HepG2 (cell line): ENCODE measurements around the gene SEMA4B. TPM values are rescaled to one million over a fixed set of nuclear protein-coding genes. Genes with fewer than 3 reads are reported as not detected.

ENCODE experiments used
- DR1 ChIP-seq: sonication (generic); formaldehyde crosslinking; IDR thresholded peaks from 2 replicates; pipeline ENCODE4 v1.8.0; 2021; ENCODE audit warnings: mild to moderate bottlenecking, missing genetic modification reagents, inconsistent platforms
- FOXM1 ChIP-seq: sonication (generic); formaldehyde crosslinking; IDR thresholded peaks from 2 replicates; pipeline ENCODE4 v1.5.0; 2020; ENCODE audit warnings: missing genetic modification reagents
- HMGXB4 ChIP-seq, 2 experiments: sonication (generic) in 1 of 2; formaldehyde crosslinking in 1 of 2; IDR thresholded peaks; 2 replicates each; pipeline versions ENCODE4 v1.4.0 to v1.6.1; 2018 to 2020; ENCODE audit warnings: missing genetic modification reagents in 2 of 2, borderline replicate concordance in 1 of 2, low read depth in 1 of 2, mild to moderate bottlenecking in 1 of 2, missing biosample characterization in 1 of 2
- IKZF4 ChIP-seq: sonication (generic); formaldehyde crosslinking; IDR thresholded peaks from 2 replicates; pipeline ENCODE4 v1.5.1; 2020; ENCODE audit warnings: borderline replicate concordance, mild to moderate bottlenecking, low read depth, missing genetic modification reagents; ENCODE audit errors: not compliant biosample characterization
- KLF16 ChIP-seq, 2 experiments: sonication (generic) in 1 of 2; formaldehyde crosslinking in 1 of 2; IDR thresholded peaks; 2 replicates each; pipeline versions ENCODE4 v1.6.1 to v1.8.0; 2016 to 2023; ENCODE audit warnings: missing genetic modification reagents in 2 of 2, missing compliant biosample characterization in 1 of 2
- MED13 ChIP-seq: sonication (generic); formaldehyde crosslinking; IDR thresholded peaks from 2 replicates; pipeline ENCODE4 v1.5.0; 2020; ENCODE audit warnings: missing genetic modification reagents
- NFRKB ChIP-seq: fragments of 450-650 bp; IDR thresholded peaks from 2 replicates; pipeline ENCODE4 v1.6.1; 2017
- ONECUT2 ChIP-seq: sonication (generic); formaldehyde crosslinking; IDR thresholded peaks from 2 replicates; pipeline ENCODE4 v1.4.0; 2020; ENCODE audit warnings: missing genetic modification reagents
- PBX3 ChIP-seq: sonication (generic); formaldehyde crosslinking; IDR thresholded peaks from 2 replicates; pipeline ENCODE4 v1.8.1; 2023; ENCODE audit warnings: missing genetic modification reagents, inconsistent platforms, borderline replicate concordance
- PCBP2 ChIP-seq: fragments of 200-400 bp; formaldehyde crosslinking; optimal IDR thresholded peaks from 2 replicates; pipeline ENCODE3; 2018; ENCODE audit warnings: low read length, low read depth; ENCODE audit not compliant: poor library complexity, severe bottlenecking
- PLSCR1 ChIP-seq: sonication (generic); formaldehyde crosslinking; IDR thresholded peaks from 2 replicates; pipeline ENCODE4 v1.5.0; 2020; ENCODE audit warnings: missing genetic modification reagents, mild to moderate bottlenecking, borderline replicate concordance
- STAT5B ChIP-seq: sonication (generic); formaldehyde crosslinking; IDR thresholded peaks from 2 replicates; pipeline ENCODE4 v1.4.0; 2020; ENCODE audit warnings: missing genetic modification reagents
- TRIM24 ChIP-seq: sonication (generic); formaldehyde crosslinking; IDR thresholded peaks from 2 replicates; pipeline ENCODE4 v1.8.0; 2022; ENCODE audit warnings: mild to moderate bottlenecking, missing genetic modification reagents
- TSC22D2 ChIP-seq: sonication (generic); formaldehyde crosslinking; IDR thresholded peaks from 2 replicates; pipeline ENCODE4 v1.5.1; 2020; ENCODE audit warnings: missing genetic modification reagents, mild to moderate bottlenecking, borderline replicate concordance
- YEATS2 ChIP-seq: sonication (generic); formaldehyde crosslinking; IDR thresholded peaks from 2 replicates; pipeline ENCODE4 v1.4.0; 2020; ENCODE audit warnings: missing genetic modification reagents, borderline replicate concordance
- ZNF263 ChIP-seq: sonication (generic); formaldehyde crosslinking; IDR thresholded peaks from 2 replicates; pipeline ENCODE4 v1.4.0; 2020; ENCODE audit warnings: missing genetic modification reagents
- ZNF281 ChIP-seq: sonication (generic); formaldehyde crosslinking; IDR thresholded peaks from 2 replicates; pipeline ENCODE4 v1.4.0; 2020; ENCODE audit warnings: missing genetic modification reagents, borderline replicate concordance
- ZNF556 ChIP-seq: sonication (generic); formaldehyde crosslinking; IDR thresholded peaks from 2 replicates; pipeline ENCODE4 v1.4.0; 2020; ENCODE audit warnings: mild to moderate bottlenecking, missing genetic modification reagents, borderline replicate concordance
- ZNF704 ChIP-seq: sonication (generic); formaldehyde crosslinking; IDR thresholded peaks from 2 replicates; pipeline ENCODE4 v1.8.1; 2023; ENCODE audit warnings: mild to moderate bottlenecking, inconsistent platforms, moderate library complexity, missing genetic modification reagents, borderline replicate concordance
- polyA plus RNA-seq, 8 experiments: library from polyadenylated mRNA; depleted of rRNA in 3 of 8; stranded (reverse) in 7 of 8; unstranded in 1 of 8; fragments of >200 nt; fragmentation: Illumina TruSeq in 4 of 8; extraction: Trizol in 4 of 8; gene quantifications; 2 replicates each; pipeline versions ENCODE4 v1.2.1 to v1.2.3, GENCODE V29; 2011 to 2016; ENCODE audit warnings: low read depth in 4 of 8, missing spikeins in 1 of 8, mixed read lengths in 1 of 8; ENCODE audit not compliant: insufficient read depth in 1 of 8
- total RNA-seq, 5 experiments: library from RNA; depleted of rRNA; stranded (reverse); fragments of >200 nt; fragmentation: Illumina TruSeq; extraction: Trizol; gene quantifications; 2 replicates each; pipeline ENCODE4 v1.2.3, GENCODE V29; 2016; ENCODE audit warnings: low read depth in 1 of 5

Gene SEMA4B
- total and polyA plus RNA-seq, 2 of the 13 experiments (the other 11 are each of a cell fraction or from before 2014, with no cell fraction given), result 2.1 to 17.0 TPM

GRCh38 chr15:90184786-90185704 is 16.1 kb upstream of the SEMA4B start (continued):
- no peak; a peak in 1 of 4 replicates for TF ChIP-seq KLF16 (CRISPR knock-in tag; IDR thresholded peaks at IDR 0.05)
- TF ChIP-seq HMGXB4 (CRISPR knock-in tag; IDR thresholded peaks at IDR 0.05; ENCODE audit: borderline replicate concordance in 1 of 2, low read depth in 1 of 2), result no peak; a peak in 1 of 4 replicates
- no peak for TF ChIP-seq PBX3 (CRISPR knock-in tag)
- no peak; the same call in 1 of the 2 replicates for TF ChIP-seq ZNF281
- TF ChIP-seq ZNF704, result 0 out of 2 replicates have a peak, but pooled peaks have one; percentile 54
- no peak for TF ChIP-seq STAT5B (CRISPR knock-in tag)
- no peak for TF ChIP-seq FOXM1 (CRISPR knock-in tag)
- TF ChIP-seq ZNF263 (CRISPR knock-in tag), result no peak
- peak; percentile 47; the same call in 1 of the 2 replicates for TF ChIP-seq ZNF556
- peak; percentile 44; the same call in 1 of the 2 replicates for TF ChIP-seq YEATS2 (CRISPR knock-in tag)
- no peak for TF ChIP-seq PCBP2
- TF ChIP-seq TRIM24 (CRISPR knock-in tag), result no peak
- no peak for TF ChIP-seq TSC22D2 (CRISPR knock-in tag)
- TF ChIP-seq DR1, result no peak
- no peak for TF ChIP-seq MED13
- no peak for TF ChIP-seq PLSCR1 (CRISPR knock-in tag)
- no peak for TF ChIP-seq ONECUT2 (CRISPR knock-in tag)
- no peak for TF ChIP-seq IKZF4 (CRISPR knock-in tag)
- TF ChIP-seq NFRKB, result no peak
